ENCODE results near the gene SPATA31D1.

The SPATA31D1 gene

GRCh38 chr9:82022121-82022520, 33.5 kb downstream of the SPATA31D1 start:
- DNase-seq, result no peak

DNA sequence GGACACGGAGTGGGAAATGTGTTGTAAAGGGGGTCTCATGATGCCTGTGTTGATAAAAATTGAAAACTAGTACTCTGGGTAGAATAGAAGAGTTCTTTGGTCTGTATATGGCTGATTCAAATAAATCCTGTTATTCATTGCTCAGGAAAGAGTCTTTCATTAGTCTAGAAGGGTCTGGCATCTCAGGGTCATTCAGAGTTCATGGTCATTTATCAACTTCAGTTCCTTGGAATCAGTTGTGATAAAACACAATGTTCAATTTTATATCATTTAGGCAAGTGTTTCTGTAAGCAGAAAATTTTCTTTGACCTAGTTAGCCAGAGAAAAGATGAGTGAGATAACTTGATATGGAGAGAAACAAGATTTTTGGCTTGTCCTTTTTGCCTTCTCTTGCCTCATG, 36.3 kb downstream of the SPATA31D1 start:
- no peak for DNase-seq

DNA sequence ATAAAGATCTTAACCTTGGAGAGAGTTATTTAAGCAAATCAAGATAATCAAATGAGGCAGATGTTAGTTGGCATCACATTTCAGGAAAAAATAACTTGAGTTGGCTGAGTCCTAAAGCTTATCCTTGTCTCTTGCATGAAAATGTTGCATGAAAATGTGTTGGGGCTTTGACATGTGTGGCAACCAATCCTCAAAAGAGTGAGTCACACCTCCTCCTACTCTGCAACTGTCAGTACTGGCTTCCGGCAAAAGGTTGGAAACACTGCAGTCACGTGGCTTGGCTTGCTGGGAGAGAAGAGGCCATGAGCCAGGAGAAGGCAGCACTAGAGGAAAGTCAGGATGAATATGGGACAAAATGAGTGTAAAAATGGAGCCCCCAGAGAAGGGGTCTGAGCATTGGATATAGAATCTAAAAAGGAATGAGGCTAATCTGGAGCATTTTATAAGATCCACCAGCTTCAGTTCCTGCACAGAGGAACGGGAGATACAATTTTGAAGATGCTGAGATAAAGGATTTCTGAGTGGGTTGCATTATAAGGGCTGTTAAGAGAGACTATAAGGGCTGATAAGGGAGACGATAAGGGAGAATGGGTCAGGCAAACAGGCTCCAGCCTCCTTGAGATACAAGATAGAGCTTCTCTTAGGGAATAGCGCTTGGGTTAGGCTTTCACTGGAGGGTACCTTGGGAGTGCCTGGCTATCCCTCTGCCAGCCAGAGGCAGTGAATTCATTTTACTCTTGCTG, 43.1 kb downstream of the SPATA31D1 start:
- DNase-seq, result no peak

- no peak for DNase-seq
Measured at GRCh38 chr9:82034956-82035731, 46.6 kb downstream of the SPATA31D1 start.

GRCh38 chr9:82036086-82036485, 47.5 kb downstream of the SPATA31D1 start:
- DNase-seq, result no peak

- no peak for DNase-seq
Measured at GRCh38 chr9:82037126-82037525, 48.6 kb downstream of the SPATA31D1 start.

GRCh38 chr9:82038897-82039296, 50.3 kb downstream of the SPATA31D1 start:
- DNase-seq, result no peak

Data from activated gamma-delta T cell (primary cell).